Bronchial epithelial cell (primary cell): Measurements from ENCODE around the gene KSR1. TPM values are rescaled to one million over a fixed set of nuclear protein-coding genes. Genes with fewer than 3 reads are reported as not detected.

Experiments
- DNase-seq: peaks from one replicate; pipeline ENCODE4 v3.0.0-alpha.2; 2010; ENCODE audit warnings: low read depth
- FAIRE-seq: peaks from 2 replicates; lab custom pipeline; 2011; peaks lifted over from hg19 to GRCh38; lab: Jason Lieb, UNC
- H3K27me3 ChIP-seq: 2 replicates; pipeline ENCODE4 v1.5.1; 2011; ENCODE audit warnings: low read length; ENCODE audit not compliant: control insufficient read depth, insufficient read depth
- H3K36me3 ChIP-seq: 2 replicates; pipeline ENCODE4 v1.5.1; 2011; ENCODE audit warnings: low read length; ENCODE audit not compliant: control insufficient read depth, insufficient read depth
- H3K4me3 ChIP-seq: 2 replicates; pipeline ENCODE4 v1.5.1; 2011; ENCODE audit warnings: mild to moderate bottlenecking, low read depth, low read length, control low read depth
- CTCF ChIP-seq: IDR thresholded peaks from 2 replicates; pipeline ENCODE4 v1.5.1; 2011; ENCODE audit warnings: mild to moderate bottlenecking, moderate library complexity, low read length, control low read depth, inconsistent platforms; ENCODE audit not compliant: insufficient read depth, severe bottlenecking
- total RNA-seq: library from RNA; depleted of rRNA; stranded (reverse); fragments of >200 nt; gene quantifications from 2 replicates; pipeline ENCODE4 v1.2.1, GENCODE V29; 2014

KSR1 gene
- total RNA-seq, 1 donor from 2014 or later: 0.53 TPM

GRCh38 chr17:27588354-27588753, 132.1 kb downstream of the KSR1 start:
- Histone ChIP-seq H3K36me3 (peaks cover 1% of the 10 kb centered on the region), H3K27me3 (no peaks in the 10 kb centered on the region), H3K4me3 (no peak overlapping the region)
- no peak for TF ChIP-seq CTCF
- DNase-seq: no peak
- FAIRE-seq: no peak

- DNase-seq (no peak), FAIRE-seq (no peak)
- peaks cover 1% of the 10 kb centered on the region for H3K36me3 ChIP-seq
Observed at GRCh38 chr17:27590864-27591263, 134.6 kb downstream of the KSR1 start.

GRCh38 chr17:27591986-27592385, 135.7 kb downstream of the KSR1 start:
- no peak for TF ChIP-seq CTCF
- H3K4me3 ChIP-seq: no peak overlapping the region
- H3K36me3 ChIP-seq: no peaks in the 10 kb centered on the region
- DNase-seq: no peak
- FAIRE-seq: no peak
- no peaks in the 10 kb centered on the region for H3K27me3 ChIP-seq

More at GRCh38 chr17:27590864-27591263, 134.6 kb downstream of the KSR1 start:
- no peak overlapping the region for H3K4me3 ChIP-seq
- TF ChIP-seq CTCF: no peak
- H3K27me3 ChIP-seq: no peaks in the 10 kb centered on the region

- H3K36me3 ChIP-seq: no peaks in the 10 kb centered on the region
- no peak for TF ChIP-seq CTCF
- no peak overlapping the region for H3K4me3 ChIP-seq
- FAIRE-seq: no peak
- no peaks in the 10 kb centered on the region for H3K27me3 ChIP-seq
- DNase-seq: no peak
Observed at GRCh38 chr17:27593232-27593856, 137.1 kb downstream of the KSR1 start.

- no peak overlapping the region for H3K4me3 ChIP-seq
- DNase-seq (no peak), FAIRE-seq (no peak)
- no peaks in the 10 kb centered on the region for H3K36me3 ChIP-seq
- TF ChIP-seq CTCF: no peak
- H3K27me3 ChIP-seq: no peaks in the 10 kb centered on the region
Observed at GRCh38 chr17:27593857-27594255, 137.6 kb downstream of the KSR1 start.

GRCh38 chr17:27595208-27595607, 139.0 kb downstream of the KSR1 start:
- no peak for FAIRE-seq

More at GRCh38 chr17:27595208-27595607, 139.0 kb downstream of the KSR1 start:
- Histone ChIP-seq H3K36me3 (no peaks in the 10 kb centered on the region), H3K4me3 (no peak overlapping the region), H3K27me3 (no peaks in the 10 kb centered on the region)
- DNase-seq: no peak
- no peak for TF ChIP-seq CTCF
